Stimulated activated CD4-positive, alpha-beta T cell treated with anti-CD3 and anti-CD28 coated beads, Interleukin-15, amount 100 ng/mL, for 48 hours (primary cell): ENCODE measurements around the gene GALNT17.
"Not testable (repeated sequence)": the region's sequence is repeated elsewhere in the genome, so short reads cannot be mapped to it uniquely, and the experiment has no call there.

Experiments used
- DNase-seq, 2 donors: peaks; one replicate each; pipeline ENCODE4 v3.0.0-alpha.2; 2020; ENCODE audit warnings: low read depth in 2 of 2

The GALNT17 gene

GRCh38 chr7:71165708-71166107 lies 33.8 kb downstream of the GALNT17 start:
- no peak for DNase-seq

- DNase-seq, result no peak
Measured at GRCh38 chr7:71171476-71171875, 39.5 kb downstream of the GALNT17 start.

GRCh38 chr7:71173955-71174354 lies 42.0 kb downstream of the GALNT17 start:
- DNase-seq, result no peak

GRCh38 chr7:71182438-71182935 lies 50.5 kb downstream of the GALNT17 start:
- DNase-seq, result no peak

GRCh38 chr7:71184136-71184535 lies 52.2 kb downstream of the GALNT17 start:
- no peak for DNase-seq

- no peak for DNase-seq
Measured at GRCh38 chr7:71184609-71185008, 52.7 kb downstream of the GALNT17 start.

- no peak for DNase-seq
Measured at GRCh38 chr7:71186535-71187057, 54.7 kb downstream of the GALNT17 start.

- no peak for DNase-seq
Measured at GRCh38 chr7:71191771-71192170, 59.8 kb downstream of the GALNT17 start.

- no peak for DNase-seq
Measured at GRCh38 chr7:71193099-71193810, 61.3 kb downstream of the GALNT17 start.

- no peak for DNase-seq
Measured at GRCh38 chr7:71198391-71198790, 66.4 kb downstream of the GALNT17 start.

GRCh38 chr7:71198887-71199286 lies 66.9 kb downstream of the GALNT17 start:
- DNase-seq, result no peak

GRCh38 chr7:71206184-71206583 lies 74.2 kb downstream of the GALNT17 start:
- no peak for DNase-seq

GRCh38 chr7:71208881-71209280 lies 76.9 kb downstream of the GALNT17 start:
- no peak for DNase-seq

GRCh38 chr7:71209484-71209883 lies 77.5 kb downstream of the GALNT17 start:
- not testable (repeated sequence) for DNase-seq

- DNase-seq, result no peak
Measured at GRCh38 chr7:71210220-71210619, 78.3 kb downstream of the GALNT17 start.

GRCh38 chr7:71212433-71212832 lies 80.5 kb downstream of the GALNT17 start:
- not testable (repeated sequence) for DNase-seq

- DNase-seq, result no peak
Measured at GRCh38 chr7:71216211-71216610, 84.3 kb downstream of the GALNT17 start.

- no peak for DNase-seq
Measured at GRCh38 chr7:71220210-71220695, 88.3 kb downstream of the GALNT17 start.

- no peak for DNase-seq
Measured at GRCh38 chr7:71221049-71221448, 89.1 kb downstream of the GALNT17 start.

GRCh38 chr7:71221549-71221948 lies 89.6 kb downstream of the GALNT17 start:
- DNase-seq, result no peak

GRCh38 chr7:71227126-71227525 lies 95.2 kb downstream of the GALNT17 start:
- no peak for DNase-seq

GRCh38 chr7:71229148-71229547 lies 97.2 kb downstream of the GALNT17 start:
- no peak for DNase-seq

- DNase-seq, result no peak
Measured at GRCh38 chr7:71229699-71230098, 97.8 kb downstream of the GALNT17 start.
